HG03457 (cell line): ENCODE measurements around the gene ZNF536.
"Not testable (repeated sequence)": the region's sequence is repeated elsewhere in the genome, so short reads cannot be mapped to it uniquely, and the experiment has no call there.

Source experiments
- ATAC-seq: cut with Tn5 transposase; IDR thresholded peaks from one replicate; pipeline ENCODE4 v1.9.1; 2021; ENCODE audit warnings: moderate number of reproducible peaks; ENCODE audit not compliant: unreplicated experiment

The ZNF536 gene

DNA sequence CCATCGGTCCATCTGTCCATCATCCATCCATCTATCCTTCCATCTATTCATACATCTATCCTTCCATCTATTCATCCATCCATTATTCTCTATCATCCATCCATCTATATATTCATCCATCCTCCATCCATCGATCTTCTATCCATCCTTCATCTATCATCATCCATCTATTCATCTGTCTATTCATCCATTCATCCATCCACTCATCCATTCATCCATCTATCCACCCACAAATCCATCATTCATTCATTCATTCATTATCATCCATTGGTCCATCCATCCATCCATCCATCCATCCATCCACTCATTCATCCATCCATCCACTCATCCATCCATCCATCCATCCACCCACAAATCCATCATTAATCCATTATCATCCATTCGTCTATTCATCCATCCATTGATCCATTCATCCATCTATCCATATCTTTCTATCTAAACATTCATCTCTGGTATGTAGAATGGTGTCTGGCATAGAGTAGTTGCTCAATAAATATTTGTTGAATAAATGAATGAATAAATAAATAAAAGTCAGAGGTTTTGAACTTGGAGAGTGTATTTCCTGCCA, 36.6 kb downstream of the ZNF536 start:
- ATAC-seq = no peak

GRCh38 chr19:30411714-30412113, 39.5 kb downstream of the ZNF536 start:
- no peak for ATAC-seq

DNA sequence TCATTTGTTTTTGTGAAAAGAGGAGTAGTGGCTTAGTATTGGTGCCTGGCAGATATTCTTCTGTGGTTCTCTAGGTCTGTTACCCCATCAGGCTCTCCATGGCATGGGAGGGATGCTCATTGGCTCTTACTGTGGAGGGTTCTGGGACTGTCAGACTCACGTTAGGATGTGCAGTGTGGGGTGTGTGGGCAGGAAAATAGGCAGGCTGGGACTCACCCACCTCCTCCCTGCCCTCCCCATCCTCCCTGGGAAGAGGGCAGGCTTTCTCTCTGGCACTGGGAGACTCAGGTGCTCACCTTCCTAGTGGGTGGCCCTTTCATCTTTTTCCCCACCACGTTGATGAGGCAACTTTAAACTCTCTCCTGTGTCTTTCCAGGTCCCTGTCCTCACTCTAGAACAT, 44.2 kb downstream of the ZNF536 start:
- no peak for ATAC-seq

DNA sequence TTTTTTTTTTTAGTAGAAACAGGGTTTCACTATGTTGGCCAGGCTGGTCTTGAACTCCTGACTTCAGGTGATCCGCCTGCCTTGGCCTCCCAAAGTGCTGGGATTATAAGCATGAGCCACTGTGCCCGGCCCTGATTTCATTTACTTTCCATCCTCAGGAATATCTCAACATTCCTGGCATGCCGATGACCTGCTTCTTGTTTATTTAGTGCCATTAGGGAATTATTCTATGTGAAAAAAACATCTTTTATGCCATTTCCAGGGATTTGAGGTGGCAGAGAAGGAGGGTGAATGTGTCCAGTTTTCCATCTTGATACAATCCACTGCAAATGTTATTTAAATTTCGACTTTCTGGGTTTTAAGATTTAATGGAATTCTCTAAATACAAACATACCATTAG, 45.0 kb downstream of the ZNF536 start:
- not testable (repeated sequence) for ATAC-seq

DNA sequence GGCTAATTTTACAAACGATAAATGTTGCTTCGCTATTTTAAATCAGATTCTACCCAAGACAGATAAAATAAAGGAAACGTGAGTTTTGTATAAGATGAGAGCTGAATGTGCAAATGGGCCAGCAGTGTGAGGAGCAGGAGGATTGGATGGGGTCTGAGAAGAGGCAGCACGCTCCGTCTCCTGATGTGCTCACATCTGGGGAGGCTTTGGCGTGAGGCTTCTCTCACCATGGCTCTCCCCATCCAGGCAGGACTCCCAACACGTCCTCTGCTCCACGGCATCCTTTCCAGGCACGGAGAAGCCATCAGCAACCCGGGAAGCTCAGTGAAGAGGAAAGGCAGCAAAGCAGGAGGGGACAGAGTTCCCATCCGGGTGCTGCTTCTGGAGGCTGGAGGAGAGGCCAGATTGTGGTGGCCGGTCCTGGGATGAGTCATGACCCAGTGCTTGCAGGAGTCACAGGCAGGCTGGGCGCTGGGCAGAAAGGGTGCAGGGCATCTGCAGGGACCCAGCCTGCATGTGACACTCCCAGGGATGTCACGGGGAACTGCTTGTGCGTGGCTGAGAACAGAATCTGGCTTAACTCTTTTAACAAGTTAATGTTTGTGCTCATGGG, 47.5 kb downstream of the ZNF536 start:
- no peak for ATAC-seq

DNA sequence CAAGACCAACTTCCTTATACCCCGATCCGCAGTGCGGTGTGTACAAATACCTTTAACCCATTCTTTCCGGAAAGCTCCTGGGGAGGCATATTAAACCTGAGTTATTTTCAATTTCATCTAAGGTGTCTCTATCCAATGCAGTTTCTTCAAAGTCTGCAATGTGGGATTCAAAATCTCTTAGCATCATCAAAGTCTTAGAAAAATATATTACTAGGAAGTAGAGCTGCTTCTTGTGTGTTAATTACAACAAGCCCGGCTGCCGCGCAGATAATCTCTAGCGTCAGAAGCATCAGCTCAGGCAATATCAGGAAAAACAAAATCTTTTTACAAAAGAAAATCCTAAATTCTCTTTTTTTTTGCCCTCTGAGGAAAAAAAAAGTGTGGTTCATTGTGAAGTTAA, 48.1 kb downstream of the ZNF536 start:
- ATAC-seq = no peak

DNA sequence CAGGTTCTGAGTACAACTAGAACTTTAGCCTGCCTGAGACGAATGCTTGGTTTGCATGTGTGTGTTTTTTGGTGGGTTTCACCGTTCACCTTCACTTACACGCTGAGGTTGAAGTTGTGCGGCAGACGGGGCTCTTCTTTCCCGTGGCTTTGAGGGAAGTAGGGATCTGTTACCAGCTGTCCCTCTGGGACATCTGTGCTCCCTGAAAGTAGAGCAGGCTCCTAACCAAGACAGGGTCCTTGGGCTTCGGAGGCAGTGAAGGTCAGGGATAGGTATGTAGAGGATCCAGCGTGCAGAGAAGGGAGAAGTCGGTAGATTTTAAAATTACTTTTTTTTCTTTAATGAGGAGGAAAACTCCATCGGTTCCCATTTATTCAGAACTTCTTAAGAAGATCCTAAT, 48.7 kb downstream of the ZNF536 start:
- ATAC-seq = no peak

- no peak for ATAC-seq
Observed at GRCh38 chr19:30421571-30421970, 49.4 kb downstream of the ZNF536 start.

DNA sequence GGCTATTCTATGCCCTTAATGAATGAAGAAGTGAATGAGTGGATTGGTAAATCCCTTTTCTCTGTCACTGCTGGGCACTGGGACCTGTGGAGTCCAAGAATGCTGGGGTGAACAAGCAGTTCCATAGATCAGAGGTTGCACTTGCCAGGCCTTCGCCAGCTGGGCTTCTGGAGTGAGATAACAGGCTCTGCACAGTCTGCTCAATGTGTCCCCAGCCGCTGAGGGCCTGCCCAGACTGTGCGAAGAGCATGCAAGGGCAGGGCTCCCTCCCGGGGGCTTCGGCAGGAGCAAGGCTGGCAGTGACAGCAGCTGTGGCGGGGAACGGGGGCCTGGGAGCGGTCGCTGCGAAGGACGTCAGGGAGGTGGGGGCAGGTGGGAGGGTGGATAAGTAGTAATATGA, 51.3 kb downstream of the ZNF536 start:
- no peak for ATAC-seq

- ATAC-seq = no peak
Observed at GRCh38 chr19:30425885-30426838, 54.0 kb downstream of the ZNF536 start.

GRCh38 chr19:30426864-30427263, 54.7 kb downstream of the ZNF536 start:
- no peak for ATAC-seq

GRCh38 chr19:30428092-30428680, 56.0 kb downstream of the ZNF536 start:
- no peak for ATAC-seq

GRCh38 chr19:30428844-30429243, 56.7 kb downstream of the ZNF536 start:
- no peak for ATAC-seq

- no peak for ATAC-seq
Observed at GRCh38 chr19:30430206-30430734, 58.1 kb downstream of the ZNF536 start.

GRCh38 chr19:30431591-30431990, 59.4 kb downstream of the ZNF536 start:
- no peak for ATAC-seq

GRCh38 chr19:30434797-30435594, 62.8 kb downstream of the ZNF536 start:
- ATAC-seq = no peak

- no peak for ATAC-seq
Observed at GRCh38 chr19:30437869-30438268, 65.7 kb downstream of the ZNF536 start.

- no peak for ATAC-seq
Observed at GRCh38 chr19:30439310-30439709, 67.1 kb downstream of the ZNF536 start.

DNA sequence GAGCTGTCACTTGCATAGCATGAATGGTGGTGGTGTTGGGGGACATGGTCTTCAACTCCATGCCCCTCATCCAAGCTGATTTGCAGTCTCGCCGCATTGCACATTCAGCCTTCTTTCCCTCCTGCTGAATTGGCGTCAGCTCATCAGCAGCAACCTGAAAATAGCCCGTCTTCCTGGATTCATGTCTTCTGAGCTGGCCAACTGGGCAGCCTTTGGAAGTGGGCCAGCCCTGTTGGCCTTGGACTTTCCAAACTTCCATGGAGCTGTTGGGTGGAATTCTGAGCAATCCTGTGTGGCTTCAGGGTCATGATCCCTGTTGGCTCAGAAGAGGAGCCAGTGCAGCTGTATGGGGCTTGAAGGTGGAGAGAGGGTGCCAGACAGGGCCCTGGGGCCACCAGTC, 68.8 kb downstream of the ZNF536 start:
- ATAC-seq = no peak

- ATAC-seq = no peak
Observed at GRCh38 chr19:30442674-30443073, 70.5 kb downstream of the ZNF536 start.
